Testis (tissue), 3 donors: ENCODE results near the gene ABCF2. TPM values are rescaled to one million over a fixed set of nuclear protein-coding genes. Genes with fewer than 3 reads are reported as not detected.

Experiments used
- DNase-seq: peaks from one replicate; pipeline ENCODE4 v3.0.0-alpha.2; 2019
- H3K27ac ChIP-seq, 2 donors: fragments of 200-600 bp; sonication (generic); one replicate each; pipeline ENCODE4 v1.5.1; 2019
- H3K27me3 ChIP-seq: fragments of 200-600 bp; sonication (generic); one replicate; pipeline ENCODE4 v1.5.1; 2019
- H3K36me3 ChIP-seq: fragments of 200-600 bp; sonication (generic); one replicate; pipeline ENCODE4 v1.5.1; 2017; ENCODE audit warnings: low read depth; ENCODE audit errors: missing control alignments
- H3K4me1 ChIP-seq: fragments of 200-600 bp; sonication (generic); one replicate; pipeline ENCODE4 v1.5.1; 2019
- H3K4me3 ChIP-seq, 2 donors: fragments of 200-600 bp; sonication (generic); one replicate each; pipeline ENCODE4 v1.5.1; 2017 to 2019
- H3K9me3 ChIP-seq: fragments of 200-600 bp; sonication (generic); one replicate; pipeline ENCODE4 v1.5.1; 2017
- POLR2A ChIP-seq: fragments of 450-650 bp; IDR thresholded peaks from one replicate; pipeline ENCODE4 v1.6.1; 2017; ENCODE audit warnings: antibody characterized with exemption, mild to moderate bottlenecking, moderate library complexity
- WGBS, 2 donors: methylation state at CpG; one replicate each; pipeline ENCODE4 v1.1.5; 2018; 5-methylcytosine and 5-hydroxymethylcytosine counted together
- intact Hi-C: fragments of 100-400 bp; cut with DNase I; formaldehyde crosslinking; loops from one replicate; pipeline ENCODE4 v1.15.1; 2023; ENCODE audit warnings: low total_unique reads
- polyA plus RNA-seq: library from polyadenylated mRNA; stranded (reverse); fragments of 350-450 nt; fragmentation: Illumina TruSeq; extraction: RNeasy Lipid Tissue Mini Kit (QIAGEN cat#74804); gene quantifications from one replicate; pipeline ENCODE4 v1.2.3, GENCODE V29; 2014; ENCODE audit warnings: low read depth, low replicate concordance; ENCODE audit not compliant: insufficient read depth
- total RNA-seq, 2 donors: library from RNA; depleted of rRNA; stranded (reverse); fragments of >200 nt; gene quantifications; one replicate each; pipeline ENCODE4 v1.2.3, GENCODE V29; 2016
- TF ChIP-seq, protein P1 (sequence below), 3 experiments: fragments of 450-650 bp in 2 of 3; fragments of 200-600 bp in 1 of 3; sonication (generic) in 1 of 3; IDR thresholded peaks; one replicate each; pipeline ENCODE4 v1.5.1; 2016 to 2019; ENCODE audit warnings: antibody characterized with exemption in 3 of 3, mild to moderate bottlenecking in 2 of 3, moderate library complexity in 1 of 3

The ABCF2 gene
- total and polyA plus RNA-seq, 3 donors from 2014 or later, result 44.4 to 54.3 (median 49.4) TPM

DNA sequence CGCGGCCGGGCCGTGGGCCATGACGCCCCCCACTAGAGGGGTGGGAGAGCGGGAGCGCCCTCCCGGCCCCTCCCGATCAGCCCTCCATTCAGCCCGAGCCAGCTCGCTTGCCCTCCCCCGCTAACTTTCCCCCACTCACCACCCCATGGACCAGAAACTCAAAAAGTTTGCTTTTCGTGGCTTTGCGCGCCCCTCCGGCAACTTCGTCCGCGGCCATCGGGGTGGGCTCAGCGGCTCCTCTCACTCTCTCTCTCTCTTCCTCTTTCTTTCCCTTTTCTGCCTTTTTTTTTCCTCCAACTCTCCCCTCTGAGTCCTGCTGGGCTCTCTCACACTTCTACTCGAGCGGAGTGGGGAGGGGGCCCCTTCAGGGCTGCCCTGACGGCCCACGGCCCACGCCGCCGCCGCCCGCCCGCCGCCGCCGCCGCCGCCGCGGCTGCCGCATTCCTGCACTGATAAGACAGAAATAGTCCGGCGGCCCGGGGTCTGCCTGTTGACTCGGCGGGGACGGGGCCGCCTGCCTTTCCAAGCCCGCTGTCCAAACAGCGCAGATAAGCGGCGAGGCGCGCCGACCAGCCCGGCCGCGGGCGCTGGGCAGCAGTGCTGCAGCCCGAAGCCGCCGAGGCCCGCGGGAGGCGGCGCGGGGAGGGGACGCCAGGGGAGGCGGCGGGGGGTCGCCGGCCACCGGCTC lies 21.5 kb upstream of the ABCF2 start, which contains the start of gene SMARCD3:
Gene SMARCD3, minus strand, starts transcription at position 349 of the 688 bp plus-strand sequence. Its CDS starts 132 bp downstream, at position 217.
- intact Hi-C loops, result no loop called here
- Histone ChIP-seq H3K9me3 (no peaks in the 10 kb centered on the region), H3K4me3 (peak within 1 kb of the TSS; percentile 58 to 73), H3K27me3 (no peaks in the 10 kb centered on the region), H3K4me1 (peaks cover 60% of the 10 kb centered on the region), H3K27ac (peak within 1 kb of the TSS; percentile 89 to 90), H3K36me3 (no peaks in the 10 kb centered on the region)
- DNase-seq, result peak; percentile 80
- 1% methylated on average over 28 to 71 of the region's 71 CpGs for WGBS, 2 donors
- TF ChIP-seq, protein P1, sequence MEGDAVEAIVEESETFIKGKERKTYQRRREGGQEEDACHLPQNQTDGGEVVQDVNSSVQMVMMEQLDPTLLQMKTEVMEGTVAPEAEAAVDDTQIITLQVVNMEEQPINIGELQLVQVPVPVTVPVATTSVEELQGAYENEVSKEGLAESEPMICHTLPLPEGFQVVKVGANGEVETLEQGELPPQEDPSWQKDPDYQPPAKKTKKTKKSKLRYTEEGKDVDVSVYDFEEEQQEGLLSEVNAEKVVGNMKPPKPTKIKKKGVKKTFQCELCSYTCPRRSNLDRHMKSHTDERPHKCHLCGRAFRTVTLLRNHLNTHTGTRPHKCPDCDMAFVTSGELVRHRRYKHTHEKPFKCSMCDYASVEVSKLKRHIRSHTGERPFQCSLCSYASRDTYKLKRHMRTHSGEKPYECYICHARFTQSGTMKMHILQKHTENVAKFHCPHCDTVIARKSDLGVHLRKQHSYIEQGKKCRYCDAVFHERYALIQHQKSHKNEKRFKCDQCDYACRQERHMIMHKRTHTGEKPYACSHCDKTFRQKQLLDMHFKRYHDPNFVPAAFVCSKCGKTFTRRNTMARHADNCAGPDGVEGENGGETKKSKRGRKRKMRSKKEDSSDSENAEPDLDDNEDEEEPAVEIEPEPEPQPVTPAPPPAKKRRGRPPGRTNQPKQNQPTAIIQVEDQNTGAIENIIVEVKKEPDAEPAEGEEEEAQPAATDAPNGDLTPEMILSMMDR (IDR thresholded peaks at IDR 0.05), result no peak
- no peak for TF ChIP-seq POLR2A

DNA sequence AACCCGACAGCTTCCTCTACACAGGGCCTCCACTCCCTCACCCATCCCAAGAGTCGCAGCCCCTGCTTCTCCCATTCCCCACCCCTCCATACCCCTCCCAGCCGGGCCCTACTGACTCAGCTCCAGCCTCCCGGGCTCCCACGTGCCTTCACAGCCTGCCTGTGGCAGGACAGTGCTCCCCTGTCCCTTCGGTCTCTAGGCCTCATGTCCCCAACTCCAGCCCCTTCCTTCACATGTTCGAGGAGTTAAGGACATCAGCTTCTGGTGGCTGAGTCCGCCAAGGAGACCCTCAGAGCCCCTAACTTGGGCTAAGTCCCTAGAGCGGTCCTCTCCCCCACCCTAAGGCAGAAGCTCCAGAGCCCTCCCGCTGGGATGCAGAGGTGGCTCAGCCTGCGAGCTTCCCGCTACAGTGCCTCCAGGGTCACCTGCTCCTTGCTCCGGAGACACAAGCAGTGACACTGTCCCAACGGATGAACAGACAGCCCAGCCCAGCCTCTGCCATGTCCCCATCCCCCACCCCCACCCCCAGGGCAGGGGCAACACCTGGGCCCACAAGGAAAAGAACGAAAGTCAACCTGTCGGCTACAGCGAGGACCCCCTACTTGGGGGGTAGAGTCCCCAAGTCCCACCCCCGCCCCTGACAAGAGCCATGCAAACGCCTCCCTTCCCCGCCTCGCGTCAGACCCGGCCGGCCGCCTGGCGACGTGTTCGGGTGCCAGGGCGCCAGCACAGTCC lies 20.8 kb upstream of the ABCF2 start:
- DNase-seq, result peak; percentile 57
- no peaks in the 10 kb centered on the region for H3K27me3 ChIP-seq
- no peaks in the 10 kb centered on the region for H3K36me3 ChIP-seq
- H3K4me3 ChIP-seq, result peak overlapping the region; percentile 58 to 73
- intact Hi-C loops, result no loop called here
- WGBS, 2 donors, result 3 to 18% methylated on average over 13 to 28 of the region's 29 CpGs
- H3K4me1 ChIP-seq, result peaks cover 53% of the 10 kb centered on the region
- no peak for TF ChIP-seq POLR2A
- TF ChIP-seq, protein P1 (IDR thresholded peaks at IDR 0.05), result no peak
- no peaks in the 10 kb centered on the region for H3K9me3 ChIP-seq
- peak overlapping the region; percentile 89 to 90 for H3K27ac ChIP-seq

DNA sequence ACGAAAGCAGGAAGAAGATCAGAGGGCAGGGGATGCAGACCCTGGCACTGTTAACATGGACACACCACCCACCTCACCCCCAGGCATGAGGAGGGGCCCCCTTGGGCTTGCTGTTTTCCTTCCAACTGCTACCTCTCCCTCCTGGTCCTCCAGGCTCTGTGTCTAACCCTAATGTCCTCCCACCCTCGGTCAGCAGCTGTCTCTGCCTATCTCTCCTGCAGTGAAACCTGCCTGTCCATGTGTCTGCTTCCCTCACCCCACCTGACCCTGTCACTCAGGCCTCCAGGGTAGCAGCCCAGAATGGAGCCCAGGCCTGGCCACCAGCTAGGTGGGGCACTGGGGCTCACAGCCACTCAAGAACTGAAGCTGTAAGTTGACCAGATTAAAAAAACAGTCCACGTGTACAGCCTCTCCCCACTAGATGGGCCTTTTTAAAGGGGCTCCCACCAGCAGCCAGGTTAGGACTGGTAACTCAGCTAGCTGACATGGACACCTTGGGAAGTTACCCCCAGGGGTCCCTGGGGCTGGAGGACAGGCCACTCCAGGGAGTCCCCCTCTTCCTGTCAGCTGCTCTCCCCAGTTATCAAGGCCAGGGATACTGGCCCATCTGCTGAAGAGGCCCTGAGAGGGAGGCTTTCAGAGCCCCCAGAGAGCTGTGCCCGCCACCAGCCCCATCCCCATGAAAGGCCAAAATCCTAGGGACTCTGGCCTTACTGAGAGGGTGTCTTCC lies 20.0 kb upstream of the ABCF2 start:
- no peaks in the 10 kb centered on the region for H3K36me3 ChIP-seq
- 36 to 43% methylated on average over 2 to 3 of the region's 4 CpGs for WGBS, 2 donors
- DNase-seq, result no peak
- peak overlapping the region; percentile 89 to 90 for H3K27ac ChIP-seq
- TF ChIP-seq POLR2A, result no peak
- TF ChIP-seq, protein P1 (IDR thresholded peaks at IDR 0.05), result no peak
- peaks cover 49% of the 10 kb centered on the region for H3K4me1 ChIP-seq
- no peaks in the 10 kb centered on the region for H3K27me3 ChIP-seq
- no peaks in the 10 kb centered on the region for H3K9me3 ChIP-seq
- peak overlapping the region in 1 of 2 donors; percentile 73 for H3K4me3 ChIP-seq
- intact Hi-C loops, result no loop called here

DNA sequence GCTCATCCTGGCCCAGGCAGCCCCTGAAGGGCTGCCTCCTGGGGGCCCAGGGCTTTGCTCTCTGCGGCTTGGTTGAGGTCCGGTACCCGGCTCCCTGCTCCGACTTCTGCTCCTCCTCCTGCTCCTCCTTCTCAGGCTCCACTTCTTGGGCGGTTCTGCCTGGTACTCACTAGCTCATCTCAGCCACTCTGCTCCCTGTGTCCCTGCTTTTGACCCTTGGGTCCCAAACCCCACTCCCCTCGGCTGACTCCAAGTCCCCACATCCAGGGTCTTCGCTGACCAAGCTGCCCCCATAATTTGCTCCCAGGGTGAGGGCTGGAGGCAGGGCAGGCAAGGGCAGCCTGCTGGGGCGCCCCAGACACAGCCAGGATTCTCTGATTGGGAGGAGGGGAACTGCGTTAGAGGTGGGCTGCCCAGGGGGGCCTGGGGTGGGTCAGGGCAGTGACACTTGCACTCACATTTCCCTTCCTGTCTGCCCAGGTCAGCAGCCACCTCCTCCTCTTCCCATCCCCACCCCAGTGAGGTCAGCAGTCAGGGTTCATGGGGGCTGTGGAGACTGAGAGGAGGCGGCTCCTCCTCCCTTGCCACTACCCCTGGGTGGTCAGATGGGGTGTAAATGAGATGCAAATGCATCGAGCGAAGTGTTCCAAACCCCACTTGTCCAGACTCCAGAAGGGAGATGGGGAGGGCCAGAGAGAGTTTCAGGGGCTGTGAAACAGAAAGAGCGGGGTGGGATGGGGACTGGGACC lies 19.3 kb upstream of the ABCF2 start:
- peak overlapping the region; percentile 24 to 25 for H3K4me3 ChIP-seq
- intact Hi-C loops, result no loop called here
- WGBS, 2 donors, result 29 to 33% methylated on average over 12 to 13 of the region's 13 CpGs

More for the DNA sequence above, 19.3 kb upstream of the ABCF2 start:
- DNase-seq, result peak; percentile 51
- Histone ChIP-seq H3K36me3 (no peaks in the 10 kb centered on the region), H3K9me3 (no peaks in the 10 kb centered on the region), H3K27ac (peak overlapping the region in 1 of 2 donors; percentile 89), H3K4me1 (peaks cover 48% of the 10 kb centered on the region), H3K27me3 (no peaks in the 10 kb centered on the region)
- TF ChIP-seq POLR2A, result no peak
- TF ChIP-seq, protein P1 (IDR thresholded peaks at IDR 0.05), result no peak
